Renal cortical epithelial cell (primary cell): Measurements from ENCODE around the gene ATP5MC2. TPM values are rescaled to one million over a fixed set of nuclear protein-coding genes. Genes with fewer than 3 reads are reported as not detected.
A peak's percentile ranks its signal among the peaks of the same experiment; 100 is the strongest.
"Not testable (repeated sequence)": the region's sequence is repeated elsewhere in the genome, so short reads cannot be mapped to it uniquely, and the experiment has no call there.

ENCODE experiments used
- DNase-seq: peaks from one replicate; pipeline ENCODE4 v3.0.0-alpha.2; 2011; ENCODE audit warnings: low read depth
- total RNA-seq: library from RNA; depleted of rRNA; stranded (reverse); fragments of >200 nt; gene quantifications from 2 replicates; pipeline ENCODE4 v1.2.3, GENCODE V29; 2014

The ATP5MC2 gene
- total RNA-seq, 1 donor from 2014 or later = 102 TPM

GRCh38 chr12:53694756-53695151 is 18.9 kb upstream of the ATP5MC2 start:
- no peak for DNase-seq

GRCh38 chr12:53688134-53688533 is 12.3 kb upstream of the ATP5MC2 start:
- DNase-seq = no peak

GRCh38 chr12:53686436-53686835 is 10.6 kb upstream of the ATP5MC2 start:
- no peak for DNase-seq

- DNase-seq = no peak
Measured at GRCh38 chr12:53684654-53685220, 8.9 kb upstream of the ATP5MC2 start.

DNA sequence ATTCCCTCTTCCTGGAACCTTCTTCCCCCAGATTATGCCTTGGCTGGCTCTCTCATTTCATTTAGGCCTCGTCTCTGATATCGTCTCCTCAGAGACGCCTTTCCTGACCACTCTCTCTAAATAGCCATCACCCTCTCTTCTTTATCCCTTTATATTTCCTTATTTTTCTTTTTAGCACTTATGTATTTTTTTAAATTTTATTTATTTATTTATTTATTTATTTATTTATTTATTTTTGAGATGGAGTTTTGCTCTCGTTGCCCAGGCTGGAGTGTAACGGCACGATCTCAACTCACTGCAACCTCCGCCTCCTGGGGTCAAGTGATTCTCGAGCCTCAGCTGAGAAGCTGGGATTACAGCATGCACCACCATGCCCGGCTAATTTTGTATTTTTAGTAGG is 8.1 kb upstream of the ATP5MC2 start:
- DNase-seq = no peak

DNA sequence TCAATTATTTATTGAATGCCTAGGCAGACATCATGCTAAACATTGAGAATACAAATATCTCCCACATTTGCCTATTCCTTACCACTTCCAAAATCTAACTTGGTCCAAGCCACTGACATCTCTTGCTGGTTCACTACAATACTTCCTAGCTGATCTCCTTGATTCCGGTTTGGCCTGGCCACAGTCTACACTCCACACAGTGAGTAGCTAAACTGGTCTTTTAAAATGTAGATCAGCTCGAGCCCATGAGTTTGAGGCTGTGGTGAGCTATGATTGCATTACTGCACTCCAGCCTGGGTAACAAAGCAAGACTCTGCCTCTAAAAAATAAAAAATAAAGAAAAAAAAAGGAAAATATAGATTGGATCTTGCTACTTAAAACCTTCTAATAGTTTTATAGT is 7.6 kb upstream of the ATP5MC2 start:
- DNase-seq = no peak

- DNase-seq = not testable (repeated sequence)
Measured at GRCh38 chr12:53680061-53680460, 4.2 kb upstream of the ATP5MC2 start.

- no peak for DNase-seq
Measured at GRCh38 chr12:53677800-53678148, 1.9 kb upstream of the ATP5MC2 start.

- DNase-seq = no peak
Measured at GRCh38 chr12:53677016-53677799, 1.3 kb upstream of the ATP5MC2 start.

GRCh38 chr12:53676656-53677015 is 753 bp upstream of the ATP5MC2 start:
- no peak for DNase-seq

DNA sequence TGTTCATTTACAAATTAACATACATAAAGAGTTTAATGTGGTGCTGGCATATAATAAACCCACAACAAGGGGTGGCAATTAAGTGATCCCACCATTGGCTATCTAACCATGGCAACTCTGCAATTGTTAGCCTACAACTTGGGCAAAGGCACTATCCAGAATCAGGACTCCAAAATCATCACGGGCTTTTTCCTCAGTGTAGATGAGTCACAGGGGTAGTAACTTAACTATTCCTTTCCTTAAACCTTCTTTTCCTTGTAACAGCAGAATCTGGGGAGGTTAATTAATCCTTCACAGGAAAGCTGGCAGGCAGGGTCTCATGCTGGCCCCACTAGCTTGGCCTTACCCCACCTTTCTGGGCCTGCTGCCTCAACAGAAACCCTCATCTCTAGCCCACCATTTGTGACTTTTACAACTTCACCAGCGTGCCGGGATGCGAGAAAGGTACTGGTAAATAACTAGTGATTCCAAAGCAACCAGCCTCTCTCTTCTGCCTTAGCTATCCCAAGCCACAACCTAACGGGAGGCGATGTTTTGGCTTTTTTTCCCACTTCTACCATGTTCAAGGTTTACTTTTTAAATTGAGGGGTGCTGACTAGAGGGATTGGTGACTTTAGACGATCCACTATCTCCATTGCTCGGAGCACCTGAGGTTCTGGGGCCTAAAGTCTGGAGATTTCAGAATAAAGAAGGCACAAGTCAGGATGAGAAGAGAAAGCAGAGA is 744 bp downstream of the ATP5MC2 start:
- DNase-seq = peak; percentile 37

DNA sequence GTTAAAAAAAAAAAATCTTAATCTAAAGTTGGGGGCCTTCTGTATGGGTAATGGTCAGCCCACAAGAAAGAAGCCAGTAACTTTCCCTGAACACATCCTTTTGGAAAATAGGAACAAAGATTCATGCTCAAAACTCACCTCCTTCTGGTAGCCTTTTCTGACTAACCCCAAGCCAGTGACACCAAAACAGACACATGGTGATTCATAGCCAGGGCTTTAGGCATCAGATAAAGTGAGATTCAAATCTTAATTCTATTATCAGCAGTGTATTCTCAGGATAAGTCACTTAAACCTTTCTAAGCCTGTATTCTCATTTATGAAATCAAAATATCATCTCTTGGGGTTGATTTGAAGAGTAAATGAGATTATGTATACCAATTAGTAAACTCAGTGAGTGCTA is 4.9 kb downstream of the ATP5MC2 start:
- no peak for DNase-seq

DNA sequence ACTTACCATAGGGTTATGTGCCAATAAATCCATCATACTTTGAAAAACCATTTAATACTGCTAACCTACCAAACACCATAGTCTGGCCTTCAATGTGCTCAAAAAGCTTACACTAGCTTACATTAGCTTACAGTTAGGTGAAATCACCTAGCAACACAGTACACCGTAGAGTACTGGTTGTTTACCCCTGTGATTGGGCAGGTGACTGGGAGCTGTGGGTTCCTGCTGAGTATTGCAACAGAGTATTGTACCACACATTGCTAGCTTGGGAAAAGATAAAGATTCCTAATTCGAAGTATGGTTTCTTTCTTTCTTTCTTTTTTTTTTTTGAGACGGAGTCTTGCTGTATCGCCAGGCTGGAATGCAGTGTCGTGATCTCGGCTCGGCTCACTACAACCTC is 5.6 kb downstream of the ATP5MC2 start:
- peak; percentile 26 for DNase-seq

GRCh38 chr12:53667080-53667479 is 8.8 kb downstream of the ATP5MC2 start:
- no peak for DNase-seq

DNA sequence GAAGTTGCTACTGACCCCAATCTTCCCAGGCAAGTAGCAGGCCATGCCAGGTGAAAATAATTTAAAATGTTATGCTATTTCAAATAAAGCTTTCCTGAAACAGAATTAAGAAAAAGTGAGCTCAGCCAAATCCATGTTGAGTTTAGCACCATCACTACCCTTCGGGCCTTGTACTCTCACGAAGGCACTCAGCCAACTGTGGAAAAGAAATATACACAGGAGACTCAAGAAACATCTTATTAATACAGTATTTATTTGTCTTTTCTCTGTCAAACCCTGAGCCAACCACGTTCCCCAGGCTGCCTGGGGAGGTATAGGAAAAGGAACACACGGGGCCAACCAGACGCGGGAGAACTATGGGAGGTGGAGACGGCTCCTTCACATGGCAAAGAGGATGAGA is 10.9 kb downstream of the ATP5MC2 start:
- no peak for DNase-seq

DNA sequence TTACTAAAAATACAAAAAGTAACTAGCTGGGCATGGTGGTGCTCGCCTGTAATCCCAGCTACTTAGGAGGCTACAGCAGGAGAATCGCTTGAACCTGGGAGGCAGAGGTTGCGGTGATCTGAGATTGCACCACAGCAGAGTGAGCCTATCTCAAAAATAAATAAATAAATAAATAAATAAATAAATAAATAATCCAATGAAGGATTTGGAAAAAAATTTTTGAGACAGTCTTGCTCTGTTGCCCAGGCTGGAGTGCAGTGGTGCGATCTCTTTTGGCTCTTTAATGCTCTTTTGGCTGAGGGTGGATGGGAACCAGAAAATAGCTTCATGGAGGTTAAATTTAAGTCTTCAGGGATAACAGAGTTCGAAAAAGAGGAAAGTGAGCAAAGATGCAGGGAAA is 11.7 kb downstream of the ATP5MC2 start:
- no peak for DNase-seq

- DNase-seq = no peak
Measured at GRCh38 chr12:53660041-53660440, 15.8 kb downstream of the ATP5MC2 start.

DNA sequence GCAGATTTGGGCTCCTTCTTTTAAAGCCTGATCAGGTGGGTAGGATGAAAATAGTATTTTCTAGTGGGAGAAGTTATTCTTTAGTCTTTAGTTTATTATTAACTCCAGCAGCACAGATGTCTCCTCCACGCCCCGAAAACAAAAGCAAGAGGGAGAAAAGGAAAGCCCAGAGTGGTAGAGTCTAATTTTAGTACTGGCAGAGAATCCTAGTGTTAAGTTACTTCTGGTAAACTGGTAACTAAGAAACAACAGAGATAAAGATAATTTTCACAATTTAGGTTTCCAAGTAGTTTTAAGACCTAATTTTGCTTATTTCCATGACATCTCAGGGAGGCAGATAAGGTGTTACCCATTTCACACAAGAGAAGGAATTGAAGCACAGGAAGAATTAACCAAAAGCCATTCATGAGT is 16.3 kb downstream of the ATP5MC2 start:
- peak; percentile 60 for DNase-seq

DNA sequence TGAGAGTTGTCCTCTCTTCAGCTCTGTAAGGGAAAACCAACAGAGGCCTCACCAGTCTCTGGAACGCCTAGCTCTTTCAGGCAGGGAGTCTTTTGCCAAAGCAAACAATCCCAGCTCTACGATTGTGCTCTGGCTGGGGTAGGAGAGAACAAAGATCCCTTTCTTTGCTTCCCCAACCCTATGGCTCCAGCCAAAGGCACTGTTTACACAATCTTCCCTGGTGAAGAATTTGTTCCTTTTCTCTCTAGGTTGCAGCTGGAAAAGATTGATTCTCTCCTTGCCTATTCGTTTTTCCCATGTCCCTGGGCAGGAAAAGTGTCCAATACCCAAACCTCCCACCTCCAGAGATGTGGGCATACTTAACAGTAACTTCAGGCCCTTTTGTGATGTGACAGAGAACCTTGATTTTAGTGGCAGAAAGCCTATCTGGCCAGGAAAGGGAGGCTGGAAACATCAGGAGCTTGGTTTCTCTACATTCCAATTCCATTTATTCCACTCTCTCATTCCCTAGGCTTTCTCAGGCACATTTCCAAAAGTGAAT is 16.8 kb downstream of the ATP5MC2 start:
- peak; percentile 85 for DNase-seq

- no peak for DNase-seq
Measured at GRCh38 chr12:53657041-53657440, 18.8 kb downstream of the ATP5MC2 start.

DNA sequence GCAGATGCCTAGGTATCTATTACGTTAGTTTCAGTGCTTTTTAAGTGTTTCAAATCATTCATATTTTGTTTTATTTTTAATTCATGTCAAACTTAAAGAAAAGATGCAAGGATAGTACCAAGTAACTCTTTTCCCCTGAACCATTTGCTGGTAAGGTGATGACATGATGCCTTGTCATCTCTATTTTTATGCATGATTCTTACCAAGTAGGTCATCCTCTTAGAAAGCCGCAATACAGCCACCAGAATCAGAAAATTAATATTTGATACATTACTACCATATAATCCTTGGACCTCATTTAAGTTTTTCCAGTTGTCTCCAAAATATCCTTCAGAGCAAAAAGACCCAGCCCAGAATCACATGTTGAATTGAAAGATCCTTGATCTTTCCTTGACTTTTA is 22.3 kb downstream of the ATP5MC2 start:
- no peak for DNase-seq

- DNase-seq = peak; percentile 54
Measured at GRCh38 chr12:53652366-53652765, 23.5 kb downstream of the ATP5MC2 start.

DNA sequence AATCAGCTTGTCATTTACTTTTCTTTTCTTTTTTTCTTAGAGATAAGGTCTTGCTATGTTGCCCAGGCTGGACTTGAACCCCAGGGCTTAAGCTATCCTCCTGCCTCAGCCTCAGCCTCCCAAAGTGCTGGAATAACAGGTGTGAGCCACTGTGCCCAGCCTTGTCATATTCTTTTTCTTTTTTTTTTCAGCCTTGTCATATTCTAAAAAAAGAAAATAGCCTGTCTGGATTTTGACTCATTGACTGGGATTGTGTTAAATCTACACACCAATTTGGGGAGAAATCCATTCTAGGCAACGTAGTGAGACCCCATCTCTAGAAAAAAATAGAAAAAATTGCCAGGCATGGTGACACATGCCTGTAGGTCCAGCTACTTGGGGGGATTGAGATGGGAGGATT is 24.1 kb downstream of the ATP5MC2 start:
- no peak for DNase-seq
